ENCODE data around the gene ADIRF. TPM values are rescaled to one million over a fixed set of nuclear protein-coding genes. Genes with fewer than 3 reads are reported as not detected.

The ADIRF gene
- total and polyA plus RNA-seq, 7 experiments from 2014 or later = 0.56 to 0.64 TPM; not detected in 5

GRCh38 chr10:86941991-86942421 is 26.3 kb upstream of the ADIRF start:
- Histone ChIP-seq H3K27ac (ENCODE audit: low read depth, low read length) (no peak overlapping the region), H3K36me3 (ENCODE audit: control insufficient read depth in 2 of 3, insufficient read depth in 3 of 3, low read length in 3 of 3) (no peaks in the 10 kb centered on the region), H3K27me3 (ENCODE audit: control insufficient read depth in 2 of 2, insufficient read depth in 2 of 2, low read length in 2 of 2) (no peaks in the 10 kb centered on the region), H3K4me3 (ENCODE audit: low read length) (no peak overlapping the region), H3K9me3 (ENCODE audit: control insufficient read depth in 2 of 3, low read length in 3 of 3) (no peaks in the 10 kb centered on the region), H3K4me1 (ENCODE audit: control insufficient read depth in 2 of 2, insufficient read depth in 2 of 2, low read length in 2 of 2) (no peaks in the 10 kb centered on the region)
- ATAC-seq (no peak), DNase-seq (no peak)
- CTCF ChIA-PET = interaction anchor here (1.9 to 8.1 kb wide), 2 partner anchors 8 to 26 kb away, joined by 6 to 90 read pairs; partner anchors contain the start of gene ADIRF
- H3K27ac Mint-ChIP-seq = no peak overlapping the region
- H3K27me3 Mint-ChIP-seq = peaks cover 0 to 7% (median 0%) of the 10 kb centered on the region in 5 donors
- intact Hi-C loops (cut with micrococcal nuclease) = loop anchor here in 1 of 2 donors (10.0 kb wide), 1 partner anchor 263 kb away; no protein-coding TSS in a partner anchor
- POLR2A ChIA-PET = interaction anchor here (1.0 to 1.1 kb wide), 3 partner anchors 9 to 29 kb away, joined by 3 to 4 read pairs (median 3); no protein-coding TSS in a partner anchor
- no peak overlapping the region for H3K4me3 Mint-ChIP-seq
- H3K9me3 Mint-ChIP-seq = peaks cover 0 to 3% (median 0%) of the 10 kb centered on the region in 11 donors
- no peaks in the 10 kb centered on the region for H3K36me3 Mint-ChIP-seq
- H3K4me1 Mint-ChIP-seq = peaks cover 0 to 23% (median 10%) of the 10 kb centered on the region in 7 donors

- no peaks in the 10 kb centered on the region for H3K27me3 ChIP-seq (ENCODE audit: control insufficient read depth in 2 of 2, insufficient read depth in 2 of 2, low read length in 2 of 2)
- POLR2A ChIA-PET = interaction anchor here (1.0 to 1.1 kb wide), 4 partner anchors 8 to 28 kb away, joined by 3 to 4 read pairs (median 4); no protein-coding TSS in a partner anchor
- DNase-seq (no peak), ATAC-seq (no peak)
- no peaks in the 10 kb centered on the region for H3K4me1 ChIP-seq (ENCODE audit: control insufficient read depth in 2 of 2, insufficient read depth in 2 of 2, low read length in 2 of 2)
- Mint-ChIP-seq H3K27me3 (peaks cover 0 to 6% (median 0%) of the 10 kb centered on the region in 5 donors), H3K27ac (no peak overlapping the region), H3K4me1 (peaks cover 0 to 23% (median 12%) of the 10 kb centered on the region in 7 donors), H3K36me3 (no peaks in the 10 kb centered on the region), H3K9me3 (peaks cover 0 to 3% (median 0%) of the 10 kb centered on the region in 11 donors), H3K4me3 (no peak overlapping the region)
- intact Hi-C loops (cut with micrococcal nuclease) = loop anchor here in 1 of 2 donors (10.0 kb wide), 1 partner anchor 262 kb away; no protein-coding TSS in a partner anchor
- H3K9me3 ChIP-seq (ENCODE audit: control insufficient read depth in 2 of 3, low read length in 3 of 3) = no peaks in the 10 kb centered on the region
- H3K4me3 ChIP-seq (ENCODE audit: low read length) = no peak overlapping the region
- CTCF ChIA-PET = interaction anchor here (1.1 to 8.1 kb wide), 3 partner anchors 15 to 25 kb away, joined by 3 to 90 read pairs (median 3); partner anchors contain the start of genes ADIRF and MMRN2
- no peaks in the 10 kb centered on the region for H3K36me3 ChIP-seq (ENCODE audit: control insufficient read depth in 2 of 3, insufficient read depth in 3 of 3, low read length in 3 of 3)
- no peak overlapping the region for H3K27ac ChIP-seq (ENCODE audit: low read depth, low read length)
Observed at GRCh38 chr10:86942441-86943315, 25.6 kb upstream of the ADIRF start.

GRCh38 chr10:86943316-86944030 is 24.8 kb upstream of the ADIRF start:
- intact Hi-C loops (cut with micrococcal nuclease) = loop anchor here in 1 of 2 donors (10.0 kb wide), 1 partner anchor 261 kb away; no protein-coding TSS in a partner anchor
- peaks cover 0 to 4% (median 2%) of the 10 kb centered on the region in 11 donors for H3K9me3 Mint-ChIP-seq
- DNase-seq (no peak), ATAC-seq (no peak)
- no peak overlapping the region for H3K4me3 Mint-ChIP-seq
- no peaks in the 10 kb centered on the region for H3K27me3 ChIP-seq (ENCODE audit: control insufficient read depth in 2 of 2, insufficient read depth in 2 of 2, low read length in 2 of 2)
- ChIA-PET POLR2A (interaction anchor here (1.0 to 1.1 kb wide), 2 partner anchors 13 to 19 kb away, joined by 3 to 4 read pairs; no protein-coding TSS in a partner anchor), CTCF (interaction anchor here (0.8 to 8.1 kb wide), 4 partner anchors 14 to 25 kb away, joined by 3 to 90 read pairs (median 3); partner anchors contain the start of genes ADIRF and MMRN2)
- H3K27ac ChIP-seq (ENCODE audit: low read depth, low read length) = no peak overlapping the region
- H3K4me1 ChIP-seq (ENCODE audit: control insufficient read depth in 2 of 2, insufficient read depth in 2 of 2, low read length in 2 of 2) = no peaks in the 10 kb centered on the region
- peaks cover 5 to 28% (median 15%) of the 10 kb centered on the region in 7 donors for H3K4me1 Mint-ChIP-seq
- no peak overlapping the region for H3K4me3 ChIP-seq (ENCODE audit: low read length)
- H3K27me3 Mint-ChIP-seq = peaks cover 0 to 6% (median 0%) of the 10 kb centered on the region in 5 donors
- H3K9me3 ChIP-seq (ENCODE audit: control insufficient read depth in 2 of 3, low read length in 3 of 3) = no peaks in the 10 kb centered on the region
- no peak overlapping the region for H3K27ac Mint-ChIP-seq
- peaks cover 0 to 5% (median 4%) of the 10 kb centered on the region in 5 donors for H3K36me3 Mint-ChIP-seq
- no peaks in the 10 kb centered on the region for H3K36me3 ChIP-seq (ENCODE audit: control insufficient read depth in 2 of 3, insufficient read depth in 3 of 3, low read length in 3 of 3)

GRCh38 chr10:86944031-86944419 is 24.3 kb upstream of the ADIRF start:
- Mint-ChIP-seq H3K27ac (peak overlapping the region in 2 of 9 donors; percentile 11 to 28), H3K4me1 (peaks cover 8 to 33% (median 16%) of the 10 kb centered on the region in 7 donors), H3K36me3 (peaks cover 0 to 6% (median 4%) of the 10 kb centered on the region in 5 donors), H3K27me3 (peaks cover 0 to 6% (median 0%) of the 10 kb centered on the region in 5 donors), H3K4me3 (no peak overlapping the region), H3K9me3 (peaks cover 0 to 6% (median 2%) of the 10 kb centered on the region in 11 donors)
- Histone ChIP-seq H3K4me1 (ENCODE audit: control insufficient read depth in 2 of 2, insufficient read depth in 2 of 2, low read length in 2 of 2) (peaks cover 0 to under 1% of the 10 kb centered on the region in 2 donors), H3K27ac (ENCODE audit: low read depth, low read length) (no peak overlapping the region), H3K27me3 (ENCODE audit: control insufficient read depth in 2 of 2, insufficient read depth in 2 of 2, low read length in 2 of 2) (no peaks in the 10 kb centered on the region), H3K36me3 (ENCODE audit: control insufficient read depth in 2 of 3, insufficient read depth in 3 of 3, low read length in 3 of 3) (no peaks in the 10 kb centered on the region), H3K4me3 (ENCODE audit: low read length) (no peak overlapping the region), H3K9me3 (ENCODE audit: control insufficient read depth in 2 of 3, low read length in 3 of 3) (no peaks in the 10 kb centered on the region)
- CTCF ChIA-PET = interaction anchor here (0.8 to 8.1 kb wide), 3 partner anchors 13 to 24 kb away, joined by 3 to 90 read pairs (median 3); partner anchors contain the start of genes ADIRF and MMRN2
- intact Hi-C loops (cut with micrococcal nuclease) = loop anchor here in 1 of 2 donors (10.0 kb wide), 1 partner anchor 261 kb away; no protein-coding TSS in a partner anchor
- POLR2A ChIA-PET = no interaction called here
- ATAC-seq (no peak), DNase-seq (no peak)

GRCh38 chr10:86944471-86944870 is 23.8 kb upstream of the ADIRF start:
- peak overlapping the region in 2 of 9 donors; percentile 11 to 88 for H3K27ac Mint-ChIP-seq
- peaks cover 0 to 6% (median 0%) of the 10 kb centered on the region in 5 donors for H3K27me3 Mint-ChIP-seq
- CTCF ChIA-PET = no interaction called here
- intact Hi-C loops (cut with micrococcal nuclease) = loop anchor here in 1 of 2 donors (10.0 kb wide), 1 partner anchor 260 kb away; no protein-coding TSS in a partner anchor
- H3K4me1 ChIP-seq (ENCODE audit: control insufficient read depth in 2 of 2, insufficient read depth in 2 of 2, low read length in 2 of 2) = peaks cover 0 to 5% of the 10 kb centered on the region in 2 donors
- no peak overlapping the region for H3K27ac ChIP-seq (ENCODE audit: low read depth, low read length)
- no peaks in the 10 kb centered on the region for H3K27me3 ChIP-seq (ENCODE audit: control insufficient read depth in 2 of 2, insufficient read depth in 2 of 2, low read length in 2 of 2)
- H3K36me3 ChIP-seq (ENCODE audit: control insufficient read depth in 2 of 3, insufficient read depth in 3 of 3, low read length in 3 of 3) = no peaks in the 10 kb centered on the region
- H3K4me3 ChIP-seq (ENCODE audit: low read length) = no peak overlapping the region
- no peak overlapping the region for H3K4me3 Mint-ChIP-seq
- no peaks in the 10 kb centered on the region for H3K9me3 ChIP-seq (ENCODE audit: control insufficient read depth in 2 of 3, low read length in 3 of 3)
- peaks cover 12 to 36% (median 17%) of the 10 kb centered on the region in 7 donors for H3K4me1 Mint-ChIP-seq
- DNase-seq = no peak
- POLR2A ChIA-PET = interaction anchor here (1.3 kb wide), 1 partner anchor 22 kb away, joined by 5 read pairs; no protein-coding TSS in a partner anchor
- H3K9me3 Mint-ChIP-seq = peaks cover 0 to 6% (median 2%) of the 10 kb centered on the region in 11 donors
- no peak for ATAC-seq
- peaks cover 0 to 6% (median 4%) of the 10 kb centered on the region in 5 donors for H3K36me3 Mint-ChIP-seq
